NCI-H748 treated with DMSO at 0.1 percent for 48 hours (cell line): Measurements from ENCODE around the gene CCNJL.

Experiments used
- DNase-seq: peaks from one replicate; lab custom pipeline; 2025; lab: John Stamatoyannopoulos, UW

The CCNJL gene

DNA sequence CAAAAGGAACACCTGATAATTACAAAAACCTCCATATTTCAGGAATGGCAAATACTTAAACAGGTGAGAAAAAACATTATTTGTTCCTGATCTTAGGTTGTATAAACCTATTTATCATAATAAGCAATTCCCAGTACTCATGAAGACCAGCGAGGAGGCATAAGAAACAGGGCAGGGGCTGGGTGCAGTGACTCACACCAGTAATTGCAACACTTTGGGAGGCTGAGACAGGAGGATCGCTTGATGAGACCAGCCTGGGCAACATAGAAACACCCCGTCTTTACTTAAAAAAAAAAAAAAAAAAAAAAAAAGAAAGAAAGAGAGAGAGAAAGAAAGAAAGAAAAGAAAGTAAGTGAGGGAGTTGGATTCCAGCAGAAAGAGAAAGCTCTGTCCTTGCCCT lies 21.6 kb downstream of the CCNJL start:
- DNase-seq, result no peak

DNA sequence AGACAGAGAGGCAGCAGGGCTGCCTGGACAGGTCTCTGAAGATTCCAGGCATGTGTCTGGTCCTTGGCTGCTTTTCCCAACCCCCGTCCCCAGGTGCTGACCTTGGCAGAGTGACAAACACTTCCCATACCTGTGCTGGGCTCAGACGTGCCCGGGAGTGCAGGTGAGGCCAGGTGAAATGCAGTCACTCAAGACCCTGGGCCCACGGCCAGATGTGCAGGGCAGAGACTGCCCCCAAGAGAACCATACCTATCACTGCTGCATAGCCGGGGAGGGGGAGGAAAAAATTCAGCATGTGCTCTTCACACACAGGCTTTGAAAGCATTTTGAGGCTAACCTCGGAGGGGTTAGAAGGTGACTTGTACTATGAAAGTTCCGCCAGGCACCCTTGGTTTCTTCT lies 22.6 kb downstream of the CCNJL start:
- DNase-seq, result no peak

DNA sequence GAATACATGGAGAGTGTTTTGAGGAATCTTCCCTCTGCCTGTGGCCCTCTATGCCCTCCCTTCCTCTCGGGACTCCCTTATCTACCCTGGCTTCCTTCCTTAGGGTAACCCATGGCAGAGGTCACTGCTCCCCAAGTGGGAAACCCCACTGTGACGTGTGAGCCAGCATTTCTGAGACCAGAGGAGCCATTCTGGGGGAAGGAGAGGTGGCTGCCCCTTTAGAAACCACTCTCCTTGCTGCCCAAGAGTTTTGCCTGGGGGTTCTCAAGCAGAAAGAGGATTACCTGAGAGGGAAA lies 23.1 kb downstream of the CCNJL start:
- DNase-seq, result no peak

DNA sequence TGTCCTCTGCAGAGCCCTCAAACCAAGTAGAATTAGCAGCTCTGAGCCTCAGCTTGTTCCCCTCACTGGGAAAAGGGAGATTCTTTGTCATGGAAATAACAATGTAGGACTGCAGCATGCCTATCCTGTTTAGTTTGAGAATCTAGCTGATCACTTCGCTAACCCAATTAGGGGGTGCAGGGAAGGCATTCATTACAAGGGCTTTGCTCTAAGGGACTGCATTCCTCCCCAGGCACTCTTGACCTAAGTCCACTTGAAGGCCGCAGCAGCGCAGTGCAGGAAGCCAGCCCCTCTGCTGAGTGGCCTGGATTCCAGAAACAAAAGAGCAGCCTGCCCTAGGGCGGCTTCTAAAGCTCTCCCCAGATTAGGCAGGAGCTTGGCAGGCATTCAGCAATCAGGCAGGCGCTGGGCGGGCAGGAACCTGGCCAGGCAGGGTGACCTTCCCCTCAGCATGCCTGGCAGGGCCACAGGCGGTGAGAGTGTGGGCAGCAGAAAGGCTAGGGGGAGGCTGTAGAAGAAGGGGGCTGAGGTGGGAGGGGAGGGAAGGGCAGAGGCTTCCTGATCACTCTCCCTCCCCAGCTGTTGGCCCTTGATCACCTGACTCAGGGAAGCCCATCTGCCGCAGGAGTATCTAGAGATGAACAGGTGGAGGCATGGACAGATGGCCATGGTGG lies 24.8 kb downstream of the CCNJL start:
- DNase-seq, result no peak

DNA sequence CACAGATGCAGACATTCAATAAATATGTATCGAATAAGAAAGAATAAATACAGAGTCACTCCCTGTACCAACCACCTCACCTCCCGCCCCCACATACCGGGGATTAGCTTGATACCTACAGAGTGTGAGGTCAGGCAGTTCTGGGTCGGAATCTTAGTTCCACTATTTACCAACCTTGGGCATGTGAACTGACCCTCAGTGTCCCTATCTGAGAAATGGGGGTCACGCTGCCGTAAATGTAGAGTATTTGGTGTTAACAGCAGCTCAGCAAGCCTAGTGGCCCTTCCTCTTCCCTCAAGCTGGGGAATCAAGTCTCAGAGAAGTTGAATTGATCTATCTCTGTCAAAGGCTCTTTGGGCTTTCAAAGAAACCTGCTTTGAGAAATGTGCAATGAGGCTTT lies 25.4 kb downstream of the CCNJL start:
- no peak for DNase-seq

DNA sequence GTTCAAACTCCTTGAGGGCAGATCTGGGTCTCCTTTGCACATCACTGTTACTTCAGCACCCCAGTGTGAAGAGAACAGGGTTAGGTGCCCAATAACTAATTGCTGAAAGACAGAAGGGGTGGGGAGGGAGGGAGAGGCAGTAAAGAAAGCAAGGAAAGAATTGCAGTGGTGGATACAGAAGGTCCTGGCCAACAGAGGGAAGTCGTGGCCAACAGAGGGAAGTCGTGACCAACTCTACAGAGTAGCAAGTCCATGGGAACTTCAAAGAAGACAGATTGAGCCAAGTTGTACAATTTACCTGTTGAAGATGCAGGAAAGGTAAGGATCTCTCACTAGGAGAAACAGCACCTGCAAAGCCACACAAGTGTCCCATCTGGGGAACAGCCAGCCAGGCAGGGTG lies 27.0 kb downstream of the CCNJL start:
- DNase-seq, result no peak

DNA sequence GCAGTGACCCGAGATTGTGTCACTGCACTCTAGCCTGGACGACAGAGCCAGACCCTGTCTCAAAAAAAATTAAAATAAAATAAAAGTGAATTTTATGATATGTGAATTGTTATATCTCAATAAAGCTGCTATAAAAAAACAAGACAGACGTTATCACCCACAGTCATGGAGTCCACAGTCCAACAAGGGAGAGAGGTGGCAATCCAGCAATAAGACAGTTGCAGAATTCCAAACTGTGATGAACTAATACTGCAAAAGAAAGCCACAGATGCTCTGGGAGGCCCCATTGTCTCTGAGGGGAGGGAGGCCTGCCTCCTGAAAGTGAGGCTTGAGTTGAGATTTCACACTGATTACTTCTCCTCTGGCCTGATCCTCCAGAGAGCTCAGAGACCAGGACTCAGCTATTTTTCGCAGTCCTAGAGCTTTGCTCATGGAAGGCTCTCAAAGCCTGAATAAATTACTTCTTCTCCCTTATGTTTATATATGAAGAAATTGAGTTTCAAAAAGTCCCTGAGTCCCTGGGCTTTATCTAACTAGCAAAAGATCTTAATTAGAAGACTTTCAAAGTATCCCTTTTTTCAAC lies 28.0 kb downstream of the CCNJL start:
- DNase-seq, result no peak

DNA sequence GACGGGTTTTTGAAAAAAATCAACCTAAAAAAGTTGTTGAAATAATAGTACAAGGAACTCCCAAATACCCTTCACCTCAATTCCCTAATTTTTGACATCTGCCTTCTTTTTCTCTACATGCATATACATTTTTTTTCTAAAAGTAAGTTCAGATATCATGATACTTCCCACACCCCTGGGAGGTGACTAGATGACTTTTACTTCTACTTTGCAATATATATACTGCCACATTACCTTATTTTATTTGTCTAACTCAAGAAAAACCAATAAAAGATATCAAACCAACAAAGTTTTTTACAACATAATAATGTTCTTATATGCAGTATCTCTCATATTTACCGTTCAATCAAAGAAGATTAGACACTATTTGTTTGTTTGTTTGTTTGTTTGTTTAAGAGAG lies 31.1 kb downstream of the CCNJL start:
- DNase-seq, result no peak

DNA sequence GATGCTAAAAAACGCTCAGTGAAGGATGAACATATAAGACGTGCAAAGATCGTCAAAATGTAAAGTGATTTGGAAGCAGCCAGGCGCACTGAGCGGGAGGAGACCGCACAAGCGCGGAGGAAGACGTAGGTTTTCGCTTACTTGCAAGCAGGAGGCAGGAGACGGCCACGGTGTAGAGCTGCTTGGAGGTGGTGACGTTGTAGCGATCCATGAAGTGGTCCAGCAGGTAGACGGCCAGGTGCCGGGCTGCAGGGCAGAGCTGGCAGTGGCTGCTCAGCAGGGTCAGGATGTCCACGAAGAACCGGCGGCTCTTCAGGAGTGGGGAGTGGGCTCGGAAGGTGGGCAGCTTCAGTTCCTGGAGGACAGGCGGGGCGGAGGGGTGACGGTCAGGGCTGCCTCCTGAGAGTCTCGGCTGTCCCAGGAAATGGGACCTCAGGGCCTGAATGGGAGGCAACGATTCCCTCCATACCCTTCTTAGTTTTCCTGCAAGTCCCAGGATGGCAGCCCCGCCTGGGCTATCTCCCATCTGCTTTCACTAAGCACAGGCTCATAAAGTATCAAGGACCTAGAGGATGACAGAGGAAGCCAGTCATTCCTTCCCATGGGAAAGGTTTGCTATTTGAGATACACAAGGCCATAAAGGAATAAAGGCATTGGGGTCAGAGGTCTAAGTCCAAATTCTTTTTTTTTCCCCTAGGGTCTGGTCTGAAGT lies 31.8 kb downstream of the CCNJL start:
- DNase-seq, result no peak

DNA sequence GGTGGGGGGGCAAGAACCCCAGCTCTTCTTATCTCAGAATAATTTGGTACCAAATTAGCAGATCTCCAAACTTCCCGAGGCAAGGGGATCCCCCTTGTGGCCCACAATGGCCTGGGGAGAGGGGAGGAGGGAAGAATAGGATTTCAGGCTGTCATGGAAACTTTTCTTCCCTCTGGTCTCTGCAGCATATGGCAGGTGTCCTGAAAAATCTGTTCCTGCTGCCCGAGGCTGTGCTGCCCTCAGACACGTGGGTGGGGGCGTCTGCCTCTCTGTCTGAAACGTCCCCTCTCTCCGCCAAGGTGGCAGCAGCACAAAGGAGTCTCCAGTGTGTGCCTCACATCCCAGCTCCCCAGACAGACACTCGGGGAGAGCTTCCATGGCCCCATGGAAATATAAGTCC lies 34.0 kb downstream of the CCNJL start:
- no peak for DNase-seq

DNA sequence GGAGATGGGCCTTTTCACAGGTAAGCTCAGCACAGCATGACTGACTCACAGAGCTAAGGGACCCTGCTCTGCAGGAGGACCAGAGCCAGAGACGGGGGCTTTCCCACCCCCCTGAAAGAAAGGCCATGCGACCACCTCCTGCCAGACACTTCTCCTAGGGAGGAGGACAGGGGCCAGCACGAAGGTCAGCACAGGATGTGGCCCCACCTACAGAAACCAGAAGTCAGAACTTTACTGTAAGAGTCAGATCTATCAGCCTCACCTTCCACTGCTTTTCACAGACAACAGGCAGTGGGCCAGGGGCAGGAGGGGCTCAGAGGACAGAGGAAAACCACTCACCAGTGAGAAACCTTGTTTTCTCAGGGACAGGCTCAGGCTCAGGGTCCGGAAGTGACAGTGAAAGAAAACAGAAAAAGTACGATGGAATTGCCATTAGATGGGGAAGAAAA lies 37.9 kb downstream of the CCNJL start:
- no peak for DNase-seq

DNA sequence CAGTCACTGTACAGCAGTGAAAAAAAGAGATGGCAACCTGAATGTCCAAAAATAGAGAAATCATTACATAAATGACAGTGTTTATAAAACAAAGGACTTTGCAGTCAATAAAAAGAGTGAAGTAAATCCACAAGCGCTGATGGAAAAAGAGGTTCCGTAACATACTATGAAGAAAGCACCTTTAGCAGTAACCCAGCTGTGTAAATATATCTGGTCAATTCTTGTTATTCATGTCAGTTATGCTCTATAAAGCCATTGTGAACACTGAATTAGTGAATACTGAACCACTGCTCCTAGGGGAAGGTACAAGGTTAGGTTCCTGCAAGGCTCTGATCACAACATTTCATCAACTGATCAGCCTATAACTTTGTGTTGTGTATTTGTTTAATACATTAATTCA lies 39.5 kb downstream of the CCNJL start:
- DNase-seq, result peak; percentile 15

DNA sequence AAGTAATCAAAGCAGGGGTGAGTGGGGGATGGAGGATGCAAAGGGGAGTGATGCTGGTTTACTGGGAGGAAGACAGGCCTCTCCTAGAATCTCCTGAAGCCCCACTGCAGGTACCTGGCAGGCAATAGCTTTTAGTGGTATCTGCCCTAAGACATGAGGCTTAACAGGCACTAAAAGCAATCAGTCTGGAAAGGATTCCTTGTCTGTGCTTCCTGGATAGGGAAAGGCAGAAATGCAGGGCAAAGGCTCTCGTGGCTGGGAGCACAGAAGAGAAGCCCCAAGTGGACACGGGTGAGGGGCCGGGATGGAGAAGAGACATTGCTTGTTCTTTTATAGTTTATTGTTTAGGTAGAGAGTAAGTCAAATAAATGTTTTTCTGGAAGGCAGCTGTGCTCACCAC lies 40.1 kb downstream of the CCNJL start:
- no peak for DNase-seq

DNA sequence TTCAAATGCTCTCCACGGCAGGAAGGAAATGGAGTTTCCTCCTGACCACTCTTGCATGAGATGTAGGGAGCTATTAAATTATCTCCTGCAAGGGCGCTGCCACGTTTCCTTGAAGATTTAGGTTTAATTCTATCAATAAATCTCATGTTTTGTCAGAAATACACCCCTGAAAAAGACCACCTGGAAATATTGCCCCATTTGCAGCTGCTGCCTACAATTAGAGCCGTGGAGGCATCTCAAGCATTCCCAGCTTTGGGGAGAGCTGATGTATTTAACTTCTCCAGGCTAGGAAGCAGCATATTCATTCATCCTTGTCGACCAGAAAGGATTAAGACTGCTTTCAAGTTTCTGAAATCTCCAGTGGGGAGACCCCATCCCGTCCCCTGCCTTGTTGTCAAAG lies 40.5 kb downstream of the CCNJL start:
- DNase-seq, result no peak

DNA sequence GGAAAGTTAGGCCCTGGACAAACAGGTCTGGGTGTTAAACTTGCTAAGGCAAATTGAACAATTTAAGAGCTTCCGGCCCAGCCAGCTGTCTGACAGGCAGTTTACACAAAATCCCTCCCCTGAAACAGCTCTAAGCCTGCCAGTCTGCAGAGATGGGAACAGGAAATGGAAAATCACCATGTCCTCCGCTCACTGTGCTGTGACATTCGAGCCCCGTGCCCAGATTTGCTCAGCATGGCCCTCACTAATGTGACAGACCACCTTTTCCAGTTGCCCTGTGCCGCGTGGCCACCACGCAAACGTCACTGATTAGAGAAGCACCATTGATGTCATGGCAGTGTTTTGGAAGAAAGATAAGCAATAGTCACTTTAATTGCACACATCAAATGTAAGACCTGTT lies 41.0 kb downstream of the CCNJL start:
- peak; percentile 3 for DNase-seq

DNA sequence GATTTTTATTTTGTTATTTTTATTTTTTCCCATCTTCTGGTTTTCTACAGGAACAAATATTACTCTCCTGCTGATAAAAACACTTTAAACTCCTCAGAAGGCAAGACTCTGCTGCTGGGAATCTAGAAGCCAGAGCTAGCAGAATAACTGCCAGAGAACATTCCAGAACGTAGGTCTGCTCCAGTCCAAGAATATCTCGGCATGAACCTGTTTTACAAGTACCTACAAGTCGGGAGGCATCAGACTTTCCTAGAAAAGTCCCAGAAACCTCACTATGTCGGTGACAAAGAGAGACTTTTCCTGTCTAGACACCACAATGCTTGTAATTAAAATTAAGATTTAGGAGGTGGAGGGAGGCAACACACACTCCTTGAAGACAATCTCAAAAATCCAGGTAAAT lies 41.7 kb downstream of the CCNJL start:
- DNase-seq, result no peak

DNA sequence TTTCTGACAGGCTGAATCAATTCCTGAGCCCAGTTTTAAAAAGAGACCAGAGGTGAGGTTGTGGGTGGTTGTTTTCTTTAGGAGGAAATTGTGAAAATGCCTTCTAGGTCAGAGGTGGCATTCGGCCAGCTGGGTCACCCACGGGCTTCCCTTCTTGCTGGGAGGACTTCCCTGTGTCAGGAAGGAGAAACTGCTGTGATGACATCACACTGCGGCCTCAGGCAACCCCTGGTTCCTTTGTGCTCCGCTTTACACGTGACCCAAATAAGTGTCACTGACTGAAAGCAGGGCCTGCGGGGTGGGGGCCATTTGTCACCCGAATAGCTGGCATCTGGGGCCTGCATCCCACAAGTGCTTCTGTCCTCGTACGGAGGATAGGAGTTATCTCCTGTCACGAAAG lies 43.3 kb downstream of the CCNJL start:
- DNase-seq, result no peak

DNA sequence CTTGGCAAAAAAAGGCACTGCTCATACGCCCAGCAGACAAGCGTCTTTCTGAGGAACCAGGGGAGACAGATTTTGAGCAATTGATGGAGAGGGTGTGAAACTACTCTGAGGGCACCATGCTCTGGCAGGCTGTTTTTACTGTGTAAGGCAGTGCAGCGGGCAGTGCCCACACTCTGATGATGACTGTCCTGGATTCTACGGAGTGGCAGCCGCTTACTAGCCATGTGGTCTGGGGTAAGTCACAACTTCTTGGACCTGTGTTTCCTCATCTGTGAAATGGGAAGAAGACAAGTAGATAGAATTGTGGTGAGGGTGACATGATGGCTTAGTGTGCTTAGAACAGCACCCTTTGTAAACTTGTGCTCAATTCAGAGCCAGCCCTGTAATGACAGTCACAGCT lies 44.2 kb downstream of the CCNJL start:
- no peak for DNase-seq

DNA sequence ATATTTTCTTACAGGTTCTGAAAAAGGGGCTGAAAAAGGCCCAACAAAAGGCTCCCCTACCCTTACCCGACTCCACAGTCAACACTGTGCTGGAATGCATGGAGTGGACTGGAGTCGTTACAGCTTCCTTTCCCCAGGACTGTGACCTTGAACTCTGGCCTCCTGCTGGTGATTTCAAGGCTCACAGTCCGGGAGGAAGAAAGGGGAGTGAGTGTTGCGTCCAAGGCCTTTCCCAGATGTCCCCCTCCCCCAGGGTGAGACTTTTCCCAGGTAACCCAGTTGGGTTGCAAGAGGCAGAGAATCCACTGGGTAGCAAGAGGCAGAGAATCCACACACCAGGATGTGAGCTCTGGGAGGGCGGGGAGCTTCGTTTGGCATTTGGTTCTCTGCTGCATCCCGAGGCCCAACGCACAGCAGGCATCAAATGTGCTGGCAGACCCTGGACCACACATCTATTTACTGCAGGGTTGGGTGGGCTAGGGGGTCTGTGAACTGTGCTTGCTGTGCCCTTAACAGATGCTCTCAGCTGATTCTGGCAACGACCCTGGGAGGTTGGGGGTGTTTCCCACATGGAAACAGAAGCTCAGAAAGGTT lies 45.5 kb downstream of the CCNJL start:
- no peak for DNase-seq

DNA sequence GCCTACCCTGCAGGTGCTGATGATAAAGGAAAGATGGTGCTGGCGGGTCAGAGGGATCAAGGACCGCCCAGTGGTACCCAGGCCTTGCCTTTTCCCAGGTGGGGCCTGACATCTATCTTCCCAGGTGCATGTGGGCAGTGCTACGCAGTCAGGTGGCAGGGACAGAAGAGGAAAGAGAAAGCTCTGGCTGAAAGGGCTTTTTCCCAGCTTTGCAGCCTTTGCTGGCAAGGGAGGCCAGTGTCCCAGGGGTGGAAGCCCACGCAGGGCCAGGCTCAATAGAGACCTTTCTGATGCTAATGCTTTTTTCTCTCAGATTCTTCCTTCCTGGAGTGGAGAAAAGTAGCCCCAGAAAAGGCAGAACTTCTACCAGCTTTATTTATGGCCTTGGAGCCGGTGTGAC lies 46.3 kb downstream of the CCNJL start:
- no peak for DNase-seq

DNA sequence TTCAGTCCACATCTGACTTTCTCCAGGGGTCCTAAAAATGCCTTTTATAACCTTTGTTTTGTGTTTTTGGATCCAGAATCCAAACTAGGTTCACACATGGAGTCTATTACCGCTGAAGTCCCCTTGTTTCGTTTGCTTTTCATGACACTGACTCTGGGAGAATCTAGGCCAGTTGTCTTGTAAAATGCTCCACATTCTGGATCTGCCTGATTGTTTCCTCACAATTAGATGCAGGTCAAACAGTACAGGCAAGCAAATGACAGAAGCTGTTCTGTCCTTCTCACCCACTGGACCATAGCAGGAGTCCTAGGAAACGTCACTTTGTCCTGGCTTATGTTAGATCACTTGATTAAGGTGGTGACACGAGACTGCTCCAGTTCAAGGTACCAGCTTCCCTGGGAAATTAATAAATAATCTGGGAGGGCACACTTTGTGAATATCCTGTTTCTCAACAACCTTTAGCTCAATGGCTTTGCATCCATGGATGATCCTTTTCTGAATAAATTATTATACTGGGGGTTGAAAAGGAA lies 49.0 kb downstream of the CCNJL start:
- DNase-seq, result no peak

DNA sequence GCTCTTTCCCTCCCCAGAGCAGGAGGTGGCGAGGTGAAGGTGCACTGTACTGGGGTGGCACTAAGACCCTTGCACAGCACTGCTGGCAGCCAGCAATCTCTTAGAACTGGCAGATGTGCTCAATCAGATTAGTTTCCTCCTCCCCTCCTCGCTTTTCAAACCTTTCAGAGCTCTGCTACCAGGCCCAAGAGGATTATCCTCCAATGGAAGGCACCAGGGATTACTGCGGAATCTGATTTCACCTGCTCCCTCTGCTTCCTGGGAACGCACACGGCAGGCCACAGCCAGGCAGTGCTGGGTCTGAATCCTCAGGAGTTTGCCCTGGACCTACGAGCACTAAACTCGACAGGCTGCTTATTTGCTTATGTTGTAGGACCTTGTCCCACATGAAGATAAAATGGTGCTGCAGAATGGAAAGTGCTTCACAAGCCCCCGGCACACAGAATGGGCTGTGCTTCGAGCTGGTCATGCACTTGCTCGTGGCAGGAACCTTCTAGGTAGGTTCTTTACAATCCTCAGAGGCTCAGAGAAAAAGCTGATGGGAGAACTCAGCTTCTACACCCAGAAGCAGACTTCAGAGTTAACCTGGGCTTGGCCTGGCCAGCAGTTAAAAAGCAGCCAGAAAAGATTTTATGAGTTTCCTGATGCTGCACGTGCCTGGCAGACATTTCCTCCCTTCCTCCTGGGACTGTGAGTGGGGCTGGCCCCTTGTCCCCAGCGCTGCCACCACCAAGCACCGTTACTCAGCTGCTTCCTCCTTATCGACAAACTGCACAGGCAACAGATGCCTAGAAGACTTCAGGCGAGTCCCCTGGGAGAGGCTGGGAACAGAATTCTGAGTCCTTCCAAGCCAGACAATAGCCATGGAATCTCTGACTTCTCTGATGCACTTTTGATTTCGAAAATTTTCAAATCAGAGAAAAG lies 50.0 kb downstream of the CCNJL start:
- DNase-seq, result no peak
